ENCODE data around the gene TM4SF20.

GRCh38 chr2:227326783-227327182 is 52.3 kb downstream of the TM4SF20 start:
- TF ChIP-seq POLR2AphosphoS5 (IDR thresholded peaks at IDR 0.05; ENCODE audit: low read depth, low read length) (no peak), TAF1 (IDR thresholded peaks at IDR 0.05; ENCODE audit: low read depth, low read length) (no peak), POLR2A (IDR thresholded peaks at IDR 0.05; ENCODE audit: low read depth, low read length) (no peak), POU2F2 (IDR thresholded peaks at IDR 0.05; ENCODE audit: low read depth, low read length) (no peak), PAX5 (IDR thresholded peaks at IDR 0.05; ENCODE audit: insufficient read depth, low read length, severe bottlenecking) (no peak), SPI1 (IDR thresholded peaks at IDR 0.05; ENCODE audit: low read depth, low read length) (no peak)
